Measurements from ENCODE around the gene PELI2. TPM values are rescaled to one million over a fixed set of nuclear protein-coding genes. Genes with fewer than 3 reads are reported as not detected.
A peak's percentile ranks its signal among the peaks of the same experiment; 100 is the strongest.

The PELI2 gene
- polyA plus RNA-seq, 5 donors = 8.0 to 12.8 (median 11.0) TPM

DNA sequence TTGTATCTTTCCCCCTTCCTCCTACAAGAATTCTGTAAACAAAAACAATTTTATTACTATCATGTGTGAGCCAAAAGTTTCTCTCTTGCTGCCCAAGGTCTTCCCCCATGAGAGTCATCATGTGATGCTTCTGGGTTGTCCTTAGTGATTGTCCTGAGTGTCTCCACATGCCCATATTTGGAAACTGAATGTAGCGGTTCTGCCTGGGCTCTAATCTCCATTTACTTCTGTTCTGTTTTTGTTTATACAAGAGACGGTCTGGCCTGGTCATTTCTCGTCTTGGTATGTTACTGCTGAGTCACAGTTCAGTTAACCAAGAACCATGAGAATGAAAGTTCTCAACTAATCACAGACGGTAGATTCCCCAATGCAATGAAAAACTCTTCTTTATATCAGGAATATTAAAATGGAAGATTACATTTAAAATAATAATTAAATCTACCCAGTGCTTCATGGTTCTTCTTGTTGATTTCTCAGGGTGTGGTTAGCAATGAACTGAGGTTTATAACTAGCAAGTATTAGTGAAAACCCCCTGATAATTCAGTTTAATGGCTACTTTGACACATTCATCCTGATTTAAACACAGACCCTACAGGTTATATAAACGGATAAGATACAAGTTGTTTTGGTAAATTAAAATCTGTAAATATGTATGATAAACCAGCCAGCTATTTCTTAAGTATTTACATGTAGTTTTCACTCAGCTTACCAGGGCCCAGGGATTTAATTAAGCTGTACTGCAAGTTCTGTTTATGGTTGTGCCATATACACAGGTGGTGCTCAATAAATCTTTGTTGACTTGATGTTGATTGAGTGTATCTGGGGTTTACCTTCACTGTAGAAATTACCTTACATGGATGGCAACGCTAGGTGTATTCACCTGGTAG is 81.1 kb downstream of the PELI2 start:
- no peak for DNase-seq

DNA sequence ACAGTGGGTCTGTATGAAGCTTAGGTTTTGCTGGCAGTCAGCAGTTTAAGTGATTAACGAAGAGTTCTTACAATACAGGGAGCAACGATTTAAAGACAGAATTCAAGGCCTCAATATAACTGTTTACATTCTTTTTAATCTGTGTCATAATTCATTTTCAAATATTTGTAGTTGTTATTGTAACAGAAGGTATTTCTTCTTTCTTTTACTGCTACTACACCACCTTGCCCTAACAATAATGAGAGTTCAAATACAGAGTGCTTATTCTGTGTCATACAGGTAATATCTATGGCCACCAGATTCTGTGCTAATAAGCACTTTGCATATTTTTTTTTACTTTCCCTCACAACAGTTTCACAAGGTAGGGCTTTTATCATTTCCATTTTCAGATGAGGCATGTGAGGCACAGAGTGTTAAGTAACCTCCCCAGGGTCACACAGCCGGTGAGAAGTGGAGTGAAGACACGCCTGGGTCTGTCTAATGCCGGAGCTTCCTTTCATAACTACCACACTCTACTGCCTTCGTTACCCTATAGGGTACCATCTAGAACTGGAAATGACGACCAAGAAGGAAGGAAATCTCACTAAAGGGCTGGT is 81.9 kb downstream of the PELI2 start:
- no peak for DNase-seq

DNA sequence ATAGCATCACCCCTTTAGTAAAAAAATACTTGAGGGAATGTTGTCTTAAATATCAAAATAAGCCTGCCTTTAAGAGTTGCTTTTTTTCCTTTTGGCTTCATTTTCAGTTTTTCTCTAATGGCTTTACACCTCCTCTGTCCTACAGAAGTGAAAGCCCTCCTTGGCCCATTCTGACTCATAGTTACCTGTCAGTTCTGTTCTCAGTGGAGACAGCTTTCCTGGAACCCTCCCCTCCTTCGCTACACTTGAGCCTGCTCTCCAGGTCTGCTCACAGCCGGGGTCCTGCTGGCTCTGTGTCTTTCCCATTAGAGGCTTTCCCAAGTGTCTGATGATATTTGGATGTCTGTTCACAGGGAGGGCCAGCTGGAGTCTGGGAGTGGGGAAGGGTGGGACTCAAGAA is 84.0 kb downstream of the PELI2 start:
- no peak for DNase-seq

- DNase-seq = no peak
Measured at GRCh38 chr14:56205881-56206280, 87.7 kb downstream of the PELI2 start.

GRCh38 chr14:56206596-56206995 is 88.4 kb downstream of the PELI2 start:
- DNase-seq = no peak

DNA sequence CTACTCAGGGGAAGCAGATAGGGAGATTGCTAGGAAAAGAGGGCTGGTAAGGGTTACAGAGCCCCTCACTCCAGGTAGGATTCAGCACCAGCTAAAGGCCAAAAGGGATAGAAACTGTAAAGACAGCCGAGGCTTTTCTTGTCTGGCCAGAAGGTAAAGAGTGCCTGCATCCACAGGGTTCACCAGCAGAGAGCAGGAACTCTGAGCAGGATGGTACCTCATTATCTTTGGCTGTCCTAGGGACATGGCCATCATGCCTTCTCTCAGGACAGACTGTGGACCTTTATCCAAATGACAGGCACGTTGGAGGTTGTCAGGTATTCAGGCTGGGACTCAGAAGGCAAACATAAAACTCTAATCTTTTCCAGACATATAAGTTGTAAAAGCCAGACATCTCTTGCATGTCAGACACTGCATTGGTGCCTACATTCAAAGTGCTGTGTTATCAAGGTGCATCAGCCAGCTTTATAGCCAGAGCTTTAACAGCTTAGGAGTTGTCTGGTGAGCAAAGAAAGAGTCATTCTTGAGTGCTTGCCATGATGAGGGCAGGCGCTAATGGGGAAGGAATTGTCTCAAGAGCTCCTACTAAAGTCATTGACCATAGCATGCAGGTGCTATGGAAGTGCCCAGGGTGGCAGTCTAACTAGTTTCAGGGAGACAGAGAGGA is 89.5 kb downstream of the PELI2 start:
- no peak for DNase-seq

DNA sequence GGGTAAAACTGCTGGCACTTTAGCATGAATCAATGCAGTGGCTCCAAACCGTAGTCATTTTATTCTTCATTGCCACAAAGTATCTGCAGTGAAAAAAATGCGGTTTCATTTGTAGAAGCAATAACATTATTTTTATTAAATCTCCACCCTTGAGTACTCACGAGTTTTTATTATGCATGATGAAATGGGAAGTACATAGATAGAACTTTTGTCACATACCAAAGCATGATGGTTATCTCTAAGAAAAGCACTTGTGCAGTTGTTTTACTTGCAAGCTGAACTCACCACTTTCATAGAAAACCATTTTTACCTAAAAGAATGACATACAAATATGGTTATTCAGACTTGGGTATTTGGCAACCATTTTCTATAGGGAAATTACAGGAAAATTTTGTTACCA is 90.3 kb downstream of the PELI2 start:
- DNase-seq = no peak

DNA sequence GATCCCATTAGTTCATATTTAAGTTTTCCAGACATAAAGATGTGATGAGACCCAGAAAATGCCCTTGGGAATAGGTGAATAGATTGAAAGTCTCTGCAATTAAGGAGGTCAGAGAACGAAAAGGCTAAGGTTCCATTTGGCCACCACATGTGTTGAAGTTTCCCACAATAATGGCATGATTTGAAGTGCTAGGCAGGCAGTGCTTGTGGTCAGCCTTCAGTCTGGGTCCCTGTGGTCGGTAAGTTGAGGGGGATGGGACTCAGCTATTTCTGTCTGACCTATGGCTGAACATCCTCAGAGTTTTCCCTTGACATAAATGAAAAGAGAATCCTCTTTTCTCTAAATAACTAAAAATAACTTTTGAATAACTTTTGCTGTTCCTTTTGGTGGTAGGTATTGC is 92.4 kb downstream of the PELI2 start:
- no peak for DNase-seq

GRCh38 chr14:56211084-56211483 is 92.9 kb downstream of the PELI2 start:
- DNase-seq = no peak

GRCh38 chr14:56211844-56212243 is 93.6 kb downstream of the PELI2 start:
- DNase-seq = no peak

DNA sequence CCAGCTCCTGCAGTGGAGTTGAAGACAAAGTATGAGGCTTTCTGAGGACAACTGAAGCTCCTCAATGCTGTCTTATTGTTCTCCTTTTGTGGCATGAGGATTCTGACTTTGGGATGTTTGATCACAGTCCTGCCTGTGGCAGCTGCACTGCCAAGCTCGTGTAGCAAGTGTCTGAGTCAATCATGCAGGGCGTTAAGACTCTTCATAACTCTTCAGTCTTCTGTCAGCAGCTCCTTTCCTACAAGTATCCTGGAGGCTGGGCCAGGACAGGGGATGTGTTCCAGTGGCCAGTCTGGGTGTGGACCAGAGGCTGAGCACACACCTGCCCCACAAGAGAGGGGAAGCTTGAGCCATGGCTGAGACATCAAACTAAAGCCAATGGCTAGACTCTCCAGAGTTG is 94.3 kb downstream of the PELI2 start:
- DNase-seq = no peak

- DNase-seq = no peak
Measured at GRCh38 chr14:56213306-56213705, 95.1 kb downstream of the PELI2 start.

DNA sequence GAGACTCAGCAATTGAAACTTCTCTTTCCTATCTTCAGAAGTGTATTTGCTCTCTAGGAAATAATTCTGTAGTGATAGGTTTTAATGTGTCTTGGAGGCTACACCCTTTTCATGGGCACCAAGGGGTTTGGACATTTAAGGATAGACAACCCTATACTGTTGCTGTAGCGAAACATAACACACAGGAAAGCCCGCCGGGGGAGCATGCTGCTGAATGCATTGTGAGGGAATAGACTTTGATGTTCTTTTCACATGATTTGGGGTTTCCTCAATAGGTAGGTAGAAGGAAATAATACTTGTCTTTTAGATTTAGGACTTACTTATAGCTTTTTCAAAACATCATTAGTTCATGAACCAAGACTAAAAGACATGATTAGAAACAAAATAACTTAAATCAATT is 97.0 kb downstream of the PELI2 start:
- DNase-seq = no peak

- peak; percentile 44 to 50 for DNase-seq
Measured at GRCh38 chr14:56216626-56217379, 98.6 kb downstream of the PELI2 start.

DNA sequence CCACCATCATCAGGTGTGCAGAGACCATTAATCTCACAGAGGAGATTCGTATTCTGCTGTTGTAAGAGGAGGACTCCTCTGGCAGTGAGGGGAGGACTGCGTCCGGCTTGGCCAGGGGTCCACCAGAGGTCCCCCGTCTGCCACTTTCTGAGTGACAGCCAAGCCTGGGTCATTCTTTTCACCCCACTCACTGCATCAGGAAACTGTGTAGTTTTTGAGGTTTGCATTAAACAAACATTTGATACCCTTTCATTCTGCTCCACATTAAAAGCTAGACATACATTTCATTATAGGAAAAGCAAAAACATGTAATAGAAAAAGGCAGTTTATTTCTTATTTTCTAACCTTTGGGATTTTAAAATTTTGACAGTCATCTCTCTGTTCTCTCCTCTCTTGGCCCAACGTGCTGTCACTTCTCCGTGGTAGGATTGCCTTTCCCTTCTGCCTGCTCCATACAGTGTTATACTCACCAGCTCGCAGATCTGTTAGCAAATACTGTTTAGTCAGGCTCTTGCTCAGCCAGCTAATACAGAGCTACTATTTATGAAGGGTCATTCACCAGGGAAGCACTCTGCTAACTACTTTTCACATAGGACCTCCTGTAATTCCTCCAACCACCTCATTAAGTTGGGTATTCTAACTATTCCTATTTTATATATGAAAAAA is 99.3 kb downstream of the PELI2 start:
- DNase-seq = no peak

DNA sequence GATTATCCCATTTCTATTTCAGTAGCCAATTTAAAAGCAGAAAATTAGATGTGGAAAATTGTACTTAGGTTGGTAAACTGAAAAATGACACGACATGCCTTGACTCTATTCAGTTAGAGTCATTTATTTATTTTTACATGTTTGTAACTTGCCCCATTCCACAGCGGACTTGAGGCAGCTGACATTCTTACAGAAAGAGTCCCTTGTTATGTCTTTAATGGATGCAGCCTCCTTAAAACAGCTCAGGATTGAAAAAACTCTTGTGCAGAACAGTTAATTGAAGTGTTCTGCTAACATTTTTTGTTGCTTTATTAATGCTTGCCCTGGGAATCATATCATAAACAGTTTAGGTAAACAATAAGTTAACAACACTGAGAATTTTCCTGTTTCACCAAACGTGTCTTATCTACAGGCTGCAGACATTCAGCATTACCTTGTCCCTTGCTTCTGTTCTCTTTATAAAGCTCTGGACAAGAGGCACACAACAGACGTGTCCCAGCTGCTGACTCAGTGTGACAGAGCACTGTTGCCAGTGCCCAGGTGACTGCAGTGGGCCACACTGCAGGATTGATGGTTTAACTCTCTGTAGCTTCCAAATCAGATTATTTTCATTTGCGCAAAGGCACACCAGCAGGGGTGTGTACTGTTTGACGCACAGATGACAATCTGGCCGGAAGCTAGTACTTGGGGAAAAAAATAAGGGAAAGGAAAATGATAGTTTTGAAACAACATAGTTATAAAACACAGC is 101.6 kb downstream of the PELI2 start:
- no peak for DNase-seq

GRCh38 chr14:56221382-56222128 is 103.3 kb downstream of the PELI2 start:
- DNase-seq = no peak

- no peak for DNase-seq
Measured at GRCh38 chr14:56224229-56224628, 106.0 kb downstream of the PELI2 start.

DNA sequence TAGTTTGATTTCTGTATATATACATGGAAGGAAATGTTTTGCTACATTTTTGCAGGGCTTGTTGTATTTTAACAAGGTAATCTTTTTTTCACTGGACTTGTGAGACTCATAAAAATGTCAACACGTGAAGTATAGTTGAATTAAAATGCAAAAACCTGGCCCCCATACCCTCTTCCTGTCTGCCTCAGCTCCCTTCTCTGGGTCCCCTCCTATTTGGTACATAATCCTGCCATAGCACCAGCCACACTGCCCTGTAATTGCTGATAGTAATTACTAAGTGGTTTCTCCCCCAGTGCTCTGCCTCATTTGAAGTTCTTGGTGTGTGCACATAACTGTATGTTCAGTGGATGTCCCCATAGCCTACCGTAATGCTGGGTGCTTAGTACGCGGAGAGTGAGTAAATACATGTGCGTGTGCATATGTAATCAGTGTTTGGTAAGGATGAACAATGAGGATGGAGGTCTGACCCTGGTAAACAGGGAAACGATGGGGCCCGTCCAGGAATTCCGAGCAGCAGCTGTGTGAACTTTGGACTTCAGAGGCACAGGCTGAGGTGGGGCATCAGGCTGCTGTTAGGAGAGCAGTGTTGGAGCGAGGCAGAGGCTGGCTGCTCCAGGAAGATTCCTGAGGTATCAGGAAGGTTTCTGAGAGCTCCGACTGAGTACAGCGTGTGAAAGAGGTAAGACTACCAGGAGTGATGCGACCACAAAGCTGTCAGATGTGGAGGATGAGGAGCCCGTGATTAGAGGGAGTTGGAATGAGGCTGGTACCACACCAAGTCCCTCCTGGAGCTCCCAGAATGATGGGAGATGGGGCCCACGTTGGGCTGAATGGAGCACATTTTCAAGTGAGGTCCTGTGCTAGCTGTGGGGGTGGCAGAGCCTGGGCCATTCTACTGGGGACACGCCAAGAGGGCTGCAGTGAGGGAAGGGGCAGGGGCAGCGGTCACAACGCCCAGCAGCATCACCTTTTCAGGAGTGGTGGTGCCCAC is 106.8 kb downstream of the PELI2 start:
- DNase-seq = no peak

Measured in right lung (tissue), 5 donors.